Activated CD8-positive, alpha-beta T cell treated with anti-CD3 and anti-CD28 coated beads for 36 hours (primary cell): ENCODE data around the gene TMEM263. TPM values are rescaled to one million over a fixed set of nuclear protein-coding genes. Genes with fewer than 3 reads are reported as not detected.

Source experiments
- ATAC-seq: fragments of 200-7000 bp; cut with Tn5 transposase; one replicate; pipeline ENCODE4 v1.10.0; 2021; ENCODE audit warnings: mild to moderate bottlenecking, moderate library complexity
- CTCF ChIA-PET: fragments of 350-600 bp; sonication (Branson Sonifier 250); formaldehyde crosslinking; loops from one replicate; lab custom pipeline; 2021; ENCODE audit warnings: antibody characterized with exemption; lab: Charles Lee
- POLR2A ChIA-PET: fragments of 350-600 bp; sonication (Branson Sonifier 250); formaldehyde crosslinking; loops from one replicate; lab custom pipeline; 2021; ENCODE audit warnings: antibody characterized with exemption; lab: Charles Lee
- DNase-seq: peaks from one replicate; pipeline ENCODE4 v3.0.0-alpha.2; 2020
- H3K27ac Mint-ChIP-seq: one replicate; pipeline ENCODE4 v1.8.0; 2021; ENCODE audit warnings: mild to moderate bottlenecking, mixed read lengths
- H3K27me3 Mint-ChIP-seq: one replicate; pipeline ENCODE4 v1.8.0; 2021; ENCODE audit warnings: mixed read lengths
- H3K36me3 Mint-ChIP-seq: one replicate; pipeline ENCODE4 v1.8.0; 2021; ENCODE audit warnings: low read depth, mixed read lengths
- H3K4me1 Mint-ChIP-seq: one replicate; pipeline ENCODE4 v1.8.0; 2021; ENCODE audit warnings: low read depth, mixed read lengths
- H3K4me3 Mint-ChIP-seq: one replicate; pipeline ENCODE4 v1.8.0; 2021; ENCODE audit warnings: mild to moderate bottlenecking, moderate library complexity, mixed read lengths
- H3K9me3 Mint-ChIP-seq: one replicate; pipeline ENCODE4 v1.8.0; 2021; ENCODE audit warnings: mixed read lengths
- intact Hi-C: fragments of 100-400 bp; cut with micrococcal nuclease; formaldehyde crosslinking; loops from one replicate; pipeline ENCODE4 v1.10.0; 2022
- total RNA-seq, 2 experiments: library from RNA; stranded (reverse); gene quantifications; one replicate each; pipeline ENCODE4 v1.2.3, GENCODE V29; 2021
- TF ChIP-seq, protein P1 (sequence below): fragments of 200-600 bp; IDR thresholded peaks from one replicate; pipeline ENCODE4 v1.8.0; 2022; ENCODE audit warnings: antibody characterized with exemption, mild to moderate bottlenecking

Gene TMEM263
- total RNA-seq, 2 experiments from 2014 or later: 43.5 to 46.5 TPM

DNA sequence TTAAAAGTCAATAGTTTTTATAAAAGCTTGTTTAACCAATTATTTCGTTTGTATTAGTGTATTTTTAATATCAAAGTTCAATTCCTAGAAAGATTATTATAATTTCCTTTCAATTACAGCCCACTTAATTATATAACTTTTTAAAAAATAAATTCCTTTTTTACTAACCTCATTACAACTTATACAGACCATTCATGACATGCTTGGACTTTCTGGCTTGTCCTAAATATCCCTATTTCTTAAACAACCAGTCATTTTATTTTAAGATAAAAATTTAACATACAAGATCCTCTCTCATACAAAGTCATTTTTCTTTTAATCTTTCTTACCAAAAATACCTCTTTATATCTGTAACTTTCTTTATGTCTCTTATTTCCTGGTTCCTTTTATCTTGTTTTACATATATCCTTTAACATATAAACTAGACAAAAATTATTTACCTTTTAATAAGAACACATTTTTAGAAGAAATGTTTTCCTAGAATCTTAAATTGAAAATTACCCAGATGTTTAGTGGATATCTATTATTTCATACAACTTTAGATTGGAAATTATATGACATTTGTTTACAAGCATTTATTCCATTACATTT, 10.4 kb upstream of the TMEM263 start:
- no peak overlapping the region for H3K4me3 Mint-ChIP-seq

DNA sequence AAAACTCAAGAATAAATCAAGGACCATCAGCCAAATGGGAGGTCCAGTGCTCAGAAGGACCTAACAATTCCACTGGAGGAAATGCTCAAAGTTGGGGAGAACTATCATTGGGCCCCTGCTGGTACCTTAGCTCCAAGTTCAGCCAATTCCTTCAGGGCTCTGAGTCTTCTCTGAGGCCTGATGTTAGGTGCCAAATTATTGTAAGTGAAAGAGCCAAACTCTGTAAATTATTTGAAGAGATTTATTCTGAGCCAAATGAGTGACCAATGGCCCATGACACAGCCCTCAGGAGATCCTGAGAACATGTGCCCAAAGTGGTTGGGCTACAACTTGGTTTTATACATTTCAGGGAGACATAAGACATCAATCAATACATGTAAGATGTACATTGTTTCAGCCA, 8.2 kb upstream of the TMEM263 start:
- TF ChIP-seq, protein P1, sequence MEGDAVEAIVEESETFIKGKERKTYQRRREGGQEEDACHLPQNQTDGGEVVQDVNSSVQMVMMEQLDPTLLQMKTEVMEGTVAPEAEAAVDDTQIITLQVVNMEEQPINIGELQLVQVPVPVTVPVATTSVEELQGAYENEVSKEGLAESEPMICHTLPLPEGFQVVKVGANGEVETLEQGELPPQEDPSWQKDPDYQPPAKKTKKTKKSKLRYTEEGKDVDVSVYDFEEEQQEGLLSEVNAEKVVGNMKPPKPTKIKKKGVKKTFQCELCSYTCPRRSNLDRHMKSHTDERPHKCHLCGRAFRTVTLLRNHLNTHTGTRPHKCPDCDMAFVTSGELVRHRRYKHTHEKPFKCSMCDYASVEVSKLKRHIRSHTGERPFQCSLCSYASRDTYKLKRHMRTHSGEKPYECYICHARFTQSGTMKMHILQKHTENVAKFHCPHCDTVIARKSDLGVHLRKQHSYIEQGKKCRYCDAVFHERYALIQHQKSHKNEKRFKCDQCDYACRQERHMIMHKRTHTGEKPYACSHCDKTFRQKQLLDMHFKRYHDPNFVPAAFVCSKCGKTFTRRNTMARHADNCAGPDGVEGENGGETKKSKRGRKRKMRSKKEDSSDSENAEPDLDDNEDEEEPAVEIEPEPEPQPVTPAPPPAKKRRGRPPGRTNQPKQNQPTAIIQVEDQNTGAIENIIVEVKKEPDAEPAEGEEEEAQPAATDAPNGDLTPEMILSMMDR: no peak
- Mint-ChIP-seq H3K9me3 (peaks cover 25% of the 10 kb centered on the region), H3K4me3 (no peak overlapping the region), H3K36me3 (peaks cover 3% of the 10 kb centered on the region), H3K27me3 (no peaks in the 10 kb centered on the region), H3K27ac (no peak overlapping the region), H3K4me1 (no peaks in the 10 kb centered on the region)
- intact Hi-C loops: no loop called here
- ChIA-PET POLR2A (no interaction called here), CTCF (no interaction called here)
- ATAC-seq (no peak), DNase-seq (no peak)

More for the DNA sequence above, 10.4 kb upstream of the TMEM263 start:
- Mint-ChIP-seq H3K36me3 (peaks cover 3% of the 10 kb centered on the region), H3K27me3 (no peaks in the 10 kb centered on the region), H3K4me1 (no peaks in the 10 kb centered on the region), H3K9me3 (peaks cover 25% of the 10 kb centered on the region), H3K27ac (no peak overlapping the region)
- intact Hi-C loops: no loop called here
- no peak for DNase-seq
- CTCF ChIA-PET: interaction anchor here (1.0 to 1.4 kb wide), 2 partner anchors 26 to 159 kb away, joined by 3 read pairs; no protein-coding TSS in a partner anchor
- no peak for ATAC-seq
- POLR2A ChIA-PET: interaction anchor here (0.7 kb wide), 1 partner anchor 28 kb away, joined by 3 read pairs; no protein-coding TSS in a partner anchor
- TF ChIP-seq, protein P1: no peak

DNA sequence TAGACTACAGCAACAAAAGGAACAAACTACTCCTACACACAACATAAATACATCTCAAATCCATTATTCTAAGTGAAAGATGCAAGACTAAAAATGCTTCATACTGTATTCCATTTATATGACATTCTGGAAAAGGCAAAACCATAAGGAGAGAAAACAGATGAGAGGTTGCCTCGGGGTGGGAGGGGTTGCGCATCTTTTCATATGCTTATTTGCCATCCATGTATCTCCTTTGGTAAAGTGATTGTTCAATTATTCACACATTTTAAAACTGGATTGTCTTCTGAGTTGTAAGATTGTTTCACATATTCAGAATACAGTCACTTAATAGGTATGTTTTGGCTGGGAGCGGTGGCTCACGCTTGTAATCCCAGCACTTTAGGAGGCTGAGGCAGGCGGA, 5.1 kb upstream of the TMEM263 start:
- ChIA-PET CTCF (no interaction called here), POLR2A (no interaction called here)
- Mint-ChIP-seq H3K27me3 (no peaks in the 10 kb centered on the region), H3K27ac (no peak overlapping the region), H3K4me3 (no peak overlapping the region), H3K4me1 (peaks cover 2% of the 10 kb centered on the region), H3K9me3 (peaks cover 23% of the 10 kb centered on the region), H3K36me3 (peaks cover 7% of the 10 kb centered on the region)
- ATAC-seq (no peak), DNase-seq (no peak)
- intact Hi-C loops: no loop called here
- TF ChIP-seq, protein P1: no peak

DNA sequence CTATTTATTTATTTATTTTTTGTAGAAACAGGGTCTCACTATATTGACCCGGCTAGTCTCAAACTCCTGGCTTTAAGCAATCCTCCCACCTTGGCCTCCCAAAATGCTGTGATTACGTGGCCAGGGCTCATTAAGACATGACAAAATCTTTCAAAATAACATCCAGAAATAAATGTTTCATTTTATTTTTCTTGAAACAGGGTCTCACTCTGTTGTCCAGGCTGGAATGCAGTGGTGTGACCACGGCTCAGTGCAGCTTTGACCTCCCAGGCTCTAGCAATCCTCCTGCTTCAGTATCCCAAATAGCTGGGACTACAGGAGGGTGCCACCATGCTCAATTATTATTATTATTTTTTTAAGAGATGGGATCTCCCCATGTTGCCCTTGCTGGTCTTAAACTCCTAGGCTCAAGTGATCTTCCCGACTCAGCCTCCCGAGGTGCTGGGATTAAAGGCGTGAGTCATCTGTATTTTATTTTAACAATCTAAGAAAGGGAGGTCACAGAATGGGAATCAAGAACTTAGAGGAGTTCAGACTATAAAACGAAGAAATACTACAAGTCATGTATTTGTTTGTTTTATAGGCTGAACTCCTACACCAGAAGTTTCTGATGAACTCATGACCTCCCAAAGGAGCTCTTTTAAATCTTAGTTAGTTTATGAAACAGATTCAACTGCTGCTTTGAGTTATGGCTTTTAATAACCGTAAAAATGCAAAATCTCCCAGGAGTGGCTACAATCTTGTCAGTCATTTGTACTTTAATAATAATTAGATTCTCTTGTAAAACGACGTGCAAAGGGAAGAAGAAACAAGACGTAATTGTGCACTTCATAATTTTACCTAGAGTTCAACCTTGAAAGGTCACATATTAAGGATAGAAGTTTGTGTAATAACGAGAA, 2.1 kb upstream of the TMEM263 start:
- Mint-ChIP-seq H3K27me3 (no peaks in the 10 kb centered on the region), H3K4me1 (peaks cover 14% of the 10 kb centered on the region), H3K9me3 (peaks cover 13% of the 10 kb centered on the region), H3K4me3 (peak overlapping the region; percentile 96), H3K36me3 (peaks cover 11% of the 10 kb centered on the region), H3K27ac (no peak overlapping the region)
- CTCF ChIA-PET: interaction anchor here (0.7 to 1.3 kb wide), 4 partner anchors 11 to 656 kb away, joined by 3 to 4 read pairs (median 3); no protein-coding TSS in a partner anchor
- intact Hi-C loops: no loop called here
- no peak for DNase-seq
- POLR2A ChIA-PET: no interaction called here
- ATAC-seq: no peak
- TF ChIP-seq, protein P1: no peak
